Measurements from ENCODE around the gene SYP.
A peak's percentile ranks its signal among the peaks of the same experiment; 100 is the strongest.

The SYP gene

DNA sequence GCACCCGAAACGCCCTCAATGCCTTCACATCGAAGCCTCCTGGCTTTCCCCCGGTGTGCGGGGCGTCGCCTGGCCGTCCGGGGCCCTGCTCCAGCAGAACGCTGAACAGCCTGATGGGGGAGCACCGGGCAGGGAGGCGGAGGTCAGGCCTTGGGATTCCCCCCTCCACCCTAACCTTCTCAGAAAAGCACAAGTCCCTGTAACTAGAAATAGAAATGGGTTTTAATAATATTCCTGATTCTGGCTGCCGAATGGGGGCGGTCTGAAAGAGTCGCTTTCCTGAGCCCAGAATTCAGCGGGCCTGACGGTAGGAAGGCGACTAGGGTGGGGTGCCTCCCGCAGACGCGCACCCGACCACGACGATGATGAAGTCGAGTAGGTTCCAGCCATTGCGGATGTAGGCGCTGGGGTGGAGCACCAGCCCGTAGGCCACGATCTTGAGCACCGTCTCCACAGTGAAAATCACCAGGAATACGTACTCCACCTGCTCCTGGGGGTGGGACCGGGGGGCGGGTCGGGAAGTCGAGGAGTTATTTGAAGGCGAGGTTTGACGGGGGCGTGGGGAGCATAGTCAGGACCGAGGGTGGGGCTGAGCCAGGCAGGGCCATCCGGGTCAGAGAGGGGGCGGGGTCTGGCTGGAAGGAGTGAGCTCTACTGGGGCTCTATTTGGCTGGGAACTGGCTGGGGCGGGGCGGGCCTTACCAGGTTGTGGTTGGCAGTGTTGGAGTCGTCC is 30.7 kb upstream of the SYP start:
- Mint-ChIP-seq H3K27me3 (no peaks in the 10 kb centered on the region), H3K4me1 (peaks cover 5% of the 10 kb centered on the region), H3K36me3 (no peaks in the 10 kb centered on the region), H3K9me3 (no peaks in the 10 kb centered on the region), H3K27ac (peak overlapping the region; percentile 46), H3K4me3 (peak overlapping the region; percentile 79)

DNA sequence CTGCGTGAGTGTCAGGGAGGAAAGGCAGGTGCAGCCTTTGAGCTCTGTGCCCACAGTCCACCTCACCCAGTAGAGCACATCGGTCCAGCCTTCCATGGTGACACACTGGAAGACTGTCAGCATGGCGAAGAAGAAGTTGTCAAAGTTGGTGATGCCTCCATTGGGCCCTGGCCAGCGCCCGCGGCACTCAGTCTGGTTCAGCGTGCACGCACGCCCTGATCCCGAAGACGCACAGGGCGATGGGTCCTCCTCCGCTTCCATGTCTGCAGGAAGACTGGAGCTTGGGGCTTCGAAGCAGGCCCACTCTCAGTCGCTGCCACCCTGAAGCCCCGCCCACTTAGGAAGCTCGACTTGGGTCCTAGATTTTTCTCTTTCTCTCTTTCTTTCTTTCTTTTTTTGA is 28.2 kb upstream of the SYP start:
- Mint-ChIP-seq H3K27me3 (no peaks in the 10 kb centered on the region), H3K4me1 (no peaks in the 10 kb centered on the region), H3K4me3 (no peak overlapping the region), H3K27ac (no peak overlapping the region), H3K9me3 (no peaks in the 10 kb centered on the region), H3K36me3 (no peaks in the 10 kb centered on the region)

DNA sequence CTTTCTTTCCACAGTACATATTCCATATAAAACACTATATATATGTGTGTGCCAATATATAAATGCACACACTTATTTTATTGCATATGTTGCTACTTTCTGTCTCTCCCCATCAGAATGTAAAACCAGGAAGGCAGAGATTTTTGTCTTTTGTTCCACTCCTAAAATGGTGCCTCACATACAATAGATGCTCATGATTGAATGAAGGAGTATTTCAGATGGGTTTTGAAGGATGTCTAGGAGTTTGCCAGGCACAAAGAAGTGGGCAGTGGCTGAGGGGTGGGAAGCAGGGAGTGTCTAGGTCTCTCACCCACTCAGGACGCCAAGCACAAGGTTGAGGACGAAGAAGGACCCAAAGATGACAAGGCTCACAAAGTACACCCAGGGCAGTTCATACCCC is 27.7 kb upstream of the SYP start:
- no peak overlapping the region for H3K27ac Mint-ChIP-seq
- no peak overlapping the region for H3K4me3 Mint-ChIP-seq
- no peaks in the 10 kb centered on the region for H3K36me3 Mint-ChIP-seq
- no peaks in the 10 kb centered on the region for H3K9me3 Mint-ChIP-seq
- H3K4me1 Mint-ChIP-seq, result no peaks in the 10 kb centered on the region
- H3K27me3 Mint-ChIP-seq, result no peaks in the 10 kb centered on the region

DNA sequence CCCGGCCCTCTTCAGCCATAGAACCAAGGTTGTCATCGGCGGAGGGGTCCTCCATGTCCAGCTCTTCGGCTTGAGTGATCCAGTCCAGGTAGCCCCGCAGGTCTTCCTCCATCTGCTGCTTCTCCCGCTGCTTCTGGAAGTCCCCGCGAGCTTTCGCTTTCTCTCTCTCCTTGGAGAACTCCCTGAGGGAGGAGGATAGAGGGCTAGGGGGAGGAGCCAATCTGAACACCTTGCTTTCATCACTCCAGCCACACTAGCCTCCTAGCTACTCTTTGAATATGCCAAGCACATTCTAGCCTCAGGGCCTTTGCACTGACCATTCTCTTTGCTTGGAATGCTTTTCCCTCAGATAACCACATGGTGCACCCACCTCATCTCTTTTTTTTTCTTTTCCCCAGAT is 27.0 kb upstream of the SYP start:
- H3K36me3 Mint-ChIP-seq, result no peaks in the 10 kb centered on the region
- no peaks in the 10 kb centered on the region for H3K4me1 Mint-ChIP-seq
- no peaks in the 10 kb centered on the region for H3K9me3 Mint-ChIP-seq
- H3K27me3 Mint-ChIP-seq, result no peaks in the 10 kb centered on the region
- no peak overlapping the region for H3K4me3 Mint-ChIP-seq
- no peak overlapping the region for H3K27ac Mint-ChIP-seq

DNA sequence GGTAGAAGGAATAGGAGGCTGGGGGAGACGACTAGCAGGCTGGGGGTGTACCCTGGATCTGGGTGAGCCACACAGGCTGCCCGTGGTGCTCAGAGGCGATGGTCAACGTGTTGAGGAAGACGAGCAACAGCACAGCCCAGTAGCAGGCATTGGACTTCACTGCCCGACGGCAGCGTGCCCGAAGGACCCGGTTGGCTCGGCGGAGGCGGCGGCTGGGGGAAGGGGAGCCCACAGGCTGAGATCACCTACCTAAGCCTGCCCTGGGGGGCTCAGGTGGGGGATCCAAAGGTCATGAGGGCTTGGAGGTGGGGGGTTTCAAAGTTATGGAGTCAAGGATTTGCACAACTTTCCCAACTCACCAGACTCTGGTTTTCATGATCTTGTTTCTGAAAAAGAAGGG is 25.9 kb upstream of the SYP start:
- Mint-ChIP-seq H3K4me3 (no peak overlapping the region), H3K36me3 (no peaks in the 10 kb centered on the region), H3K27ac (no peak overlapping the region), H3K27me3 (no peaks in the 10 kb centered on the region), H3K4me1 (no peaks in the 10 kb centered on the region), H3K9me3 (no peaks in the 10 kb centered on the region)

DNA sequence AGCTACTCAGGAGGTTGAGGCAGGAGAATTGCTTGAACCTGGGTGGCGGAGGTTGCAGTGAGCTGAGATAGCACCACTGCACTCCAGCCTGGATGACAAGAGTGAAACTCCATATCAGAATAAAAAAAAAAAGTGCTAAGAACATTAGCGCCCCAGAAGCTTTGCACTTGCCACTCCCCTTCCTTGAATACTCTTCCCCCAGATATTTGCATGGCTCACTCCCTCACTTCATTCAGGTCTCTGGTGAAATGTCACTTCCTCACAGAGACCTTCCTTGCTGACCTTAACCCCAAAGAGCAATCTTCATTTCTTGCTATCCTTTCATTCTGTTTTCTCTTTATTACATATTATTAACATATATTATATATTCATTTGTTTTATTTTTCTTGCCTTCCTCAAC is 21.9 kb upstream of the SYP start:
- Mint-ChIP-seq H3K4me3 (no peak overlapping the region), H3K4me1 (no peaks in the 10 kb centered on the region), H3K27me3 (no peaks in the 10 kb centered on the region), H3K9me3 (no peaks in the 10 kb centered on the region), H3K36me3 (no peaks in the 10 kb centered on the region), H3K27ac (no peak overlapping the region)

DNA sequence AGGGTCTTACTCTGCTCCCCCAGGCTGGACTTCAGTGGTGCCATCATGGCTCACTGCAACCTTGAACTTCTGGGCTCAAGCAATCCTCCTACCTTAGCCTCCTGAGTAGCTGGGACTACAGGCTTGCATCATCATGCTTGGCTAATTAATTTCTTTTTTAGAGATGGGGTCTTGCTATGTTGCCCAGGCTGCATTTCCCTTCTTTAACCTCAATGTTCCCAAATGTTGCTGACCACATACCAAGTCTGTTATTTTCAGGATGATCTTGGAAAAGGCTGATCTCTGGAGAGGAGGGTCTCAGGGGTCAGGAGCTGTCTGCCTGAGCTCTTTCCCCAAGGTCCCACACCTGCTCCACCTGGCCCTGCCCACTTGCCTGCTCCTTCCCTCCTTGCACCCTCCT is 20.1 kb upstream of the SYP start:
- Mint-ChIP-seq H3K27ac (no peak overlapping the region), H3K4me1 (no peaks in the 10 kb centered on the region), H3K36me3 (no peaks in the 10 kb centered on the region), H3K4me3 (no peak overlapping the region), H3K9me3 (no peaks in the 10 kb centered on the region), H3K27me3 (no peaks in the 10 kb centered on the region)

DNA sequence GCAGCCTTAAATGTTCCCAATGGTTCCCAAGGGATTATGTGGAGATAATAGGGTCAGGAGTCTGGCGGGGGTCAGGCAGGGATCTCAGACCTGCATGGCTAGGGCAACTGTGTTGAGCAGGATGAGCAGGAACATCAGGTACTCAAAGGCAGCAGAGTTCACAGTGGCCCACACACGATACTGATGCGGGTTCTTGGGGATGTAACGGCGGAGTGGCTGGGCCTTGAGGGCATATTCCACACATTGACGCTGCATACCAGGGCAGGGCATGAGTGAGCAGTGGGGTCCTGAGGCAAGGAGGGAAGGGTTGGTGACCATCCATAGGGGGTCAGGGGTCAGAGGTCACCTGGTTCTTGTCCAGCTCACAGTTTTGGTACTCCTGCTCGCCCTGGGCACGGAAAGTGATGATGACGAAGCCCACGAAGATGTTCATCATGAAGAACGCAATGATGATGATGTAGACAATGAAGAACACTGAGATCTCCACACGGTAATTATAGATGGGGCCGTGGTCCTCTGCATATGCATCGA is 15.1 kb upstream of the SYP start:
- H3K9me3 Mint-ChIP-seq, result no peaks in the 10 kb centered on the region
- no peaks in the 10 kb centered on the region for H3K27me3 Mint-ChIP-seq
- H3K27ac Mint-ChIP-seq, result no peak overlapping the region
- peaks cover 1% of the 10 kb centered on the region for H3K36me3 Mint-ChIP-seq
- no peak overlapping the region for H3K4me3 Mint-ChIP-seq
- H3K4me1 Mint-ChIP-seq, result no peaks in the 10 kb centered on the region

DNA sequence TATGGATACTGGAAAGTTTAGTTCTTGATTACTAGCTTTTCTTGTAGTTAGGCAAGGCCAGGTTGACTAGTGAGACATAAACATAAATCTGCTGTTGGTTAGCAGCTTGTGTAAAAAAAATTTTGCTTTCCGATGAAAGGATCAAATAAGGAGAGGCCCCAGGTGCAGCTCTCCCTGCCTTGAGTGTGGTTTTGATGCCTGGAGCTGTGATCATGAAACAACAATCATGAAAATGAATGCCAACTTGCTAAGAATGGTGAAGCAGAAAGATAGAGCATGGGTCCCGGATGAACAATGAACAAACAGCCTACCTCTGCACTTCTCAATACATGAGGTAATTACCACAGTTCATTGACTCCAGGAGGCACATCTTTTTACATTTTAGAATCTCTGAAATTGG is 14.4 kb upstream of the SYP start:
- H3K27ac Mint-ChIP-seq, result no peak overlapping the region
- no peaks in the 10 kb centered on the region for H3K4me1 Mint-ChIP-seq
- H3K9me3 Mint-ChIP-seq, result no peaks in the 10 kb centered on the region
- H3K36me3 Mint-ChIP-seq, result peaks cover 1% of the 10 kb centered on the region
- no peaks in the 10 kb centered on the region for H3K27me3 Mint-ChIP-seq
- no peak overlapping the region for H3K4me3 Mint-ChIP-seq

DNA sequence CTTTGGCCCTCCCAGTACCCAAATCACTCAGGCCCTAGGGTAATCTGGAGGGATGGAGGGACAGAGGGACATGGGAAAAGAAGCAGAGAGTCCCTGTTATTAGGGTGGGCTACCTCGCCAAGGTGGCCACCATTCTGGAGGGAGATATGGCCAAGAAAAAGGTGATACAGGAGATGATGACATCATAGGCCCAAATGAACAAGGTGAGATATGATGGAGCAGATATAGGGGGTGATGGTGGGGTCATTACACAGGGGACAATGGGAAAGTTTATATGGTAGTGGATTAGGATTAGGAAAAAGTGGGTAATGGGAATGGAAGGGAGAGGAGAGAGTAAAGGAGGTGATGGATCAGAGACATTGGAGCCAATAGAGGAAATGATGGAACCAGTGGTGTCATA is 12.9 kb upstream of the SYP start:
- Mint-ChIP-seq H3K27ac (no peak overlapping the region), H3K4me3 (no peak overlapping the region), H3K9me3 (no peaks in the 10 kb centered on the region), H3K4me1 (no peaks in the 10 kb centered on the region), H3K36me3 (peaks cover 1% of the 10 kb centered on the region), H3K27me3 (no peaks in the 10 kb centered on the region)

DNA sequence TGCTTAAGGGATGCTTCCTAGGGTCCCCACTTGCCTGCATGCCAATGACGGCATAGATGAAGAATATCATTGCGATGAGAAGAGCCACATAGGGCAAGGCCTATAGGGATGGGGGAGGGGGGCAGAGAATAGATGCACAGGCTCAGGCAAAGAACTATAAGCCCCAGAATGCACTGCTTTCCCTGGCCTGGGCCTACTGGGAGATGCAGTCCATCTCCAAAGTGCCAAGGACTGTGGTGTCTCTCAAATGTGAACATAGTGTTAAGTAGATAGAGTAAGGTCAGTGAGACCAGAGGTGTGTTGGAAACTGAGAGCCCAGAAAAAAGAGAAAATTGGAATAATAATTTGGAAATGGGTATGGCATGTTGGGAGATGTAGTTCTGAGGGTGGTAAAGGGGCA is 12.2 kb upstream of the SYP start:
- Mint-ChIP-seq H3K36me3 (peaks cover 1% of the 10 kb centered on the region), H3K4me3 (no peak overlapping the region), H3K4me1 (no peaks in the 10 kb centered on the region), H3K27me3 (no peaks in the 10 kb centered on the region), H3K9me3 (no peaks in the 10 kb centered on the region), H3K27ac (no peak overlapping the region)

DNA sequence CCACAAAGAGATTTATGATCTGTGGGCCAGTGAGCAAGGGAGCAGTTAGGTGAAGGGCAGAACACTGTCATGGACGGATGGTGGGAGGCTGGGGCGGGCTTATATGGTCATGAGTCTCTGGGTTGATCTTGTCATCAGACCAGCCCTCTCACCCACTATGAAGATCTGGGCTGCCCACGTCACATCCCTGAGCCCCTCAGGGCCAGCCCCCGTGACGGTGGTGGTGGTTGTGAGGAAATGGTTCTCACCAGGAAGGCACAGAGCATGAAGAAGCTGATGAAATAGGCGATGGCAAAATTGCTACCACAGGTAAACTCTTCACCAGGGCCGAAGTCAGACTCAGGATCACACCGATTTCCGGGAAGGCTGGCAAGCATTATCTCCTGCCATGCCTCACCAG is 11.1 kb upstream of the SYP start:
- peaks cover 1% of the 10 kb centered on the region for H3K36me3 Mint-ChIP-seq
- no peak overlapping the region for H3K27ac Mint-ChIP-seq
- no peaks in the 10 kb centered on the region for H3K4me1 Mint-ChIP-seq
- H3K27me3 Mint-ChIP-seq, result no peaks in the 10 kb centered on the region
- H3K9me3 Mint-ChIP-seq, result no peaks in the 10 kb centered on the region
- H3K4me3 Mint-ChIP-seq, result no peak overlapping the region

DNA sequence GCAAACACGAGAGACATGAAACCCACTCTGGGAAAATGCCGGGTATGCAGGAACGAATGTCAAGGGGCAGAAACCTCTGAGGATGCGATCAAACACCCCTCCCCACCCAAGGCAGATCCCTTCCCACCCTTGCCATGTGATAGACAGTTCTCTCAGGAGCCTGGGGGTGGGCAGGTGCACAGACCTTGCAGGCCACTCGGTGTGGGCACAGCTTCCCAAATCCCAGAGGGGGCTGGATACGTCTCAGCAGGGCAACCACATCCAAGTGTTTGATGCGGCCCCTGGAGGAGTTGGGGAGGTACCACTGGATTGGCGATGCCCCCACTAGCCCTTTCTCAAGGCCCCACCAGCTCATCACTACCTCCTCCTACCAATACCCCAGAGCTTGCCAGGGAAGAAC is 10.4 kb upstream of the SYP start:
- H3K4me3 Mint-ChIP-seq, result no peak overlapping the region
- H3K27me3 Mint-ChIP-seq, result no peaks in the 10 kb centered on the region
- no peak overlapping the region for H3K27ac Mint-ChIP-seq
- H3K36me3 Mint-ChIP-seq, result peaks cover 1% of the 10 kb centered on the region
- no peaks in the 10 kb centered on the region for H3K4me1 Mint-ChIP-seq
- no peaks in the 10 kb centered on the region for H3K9me3 Mint-ChIP-seq

DNA sequence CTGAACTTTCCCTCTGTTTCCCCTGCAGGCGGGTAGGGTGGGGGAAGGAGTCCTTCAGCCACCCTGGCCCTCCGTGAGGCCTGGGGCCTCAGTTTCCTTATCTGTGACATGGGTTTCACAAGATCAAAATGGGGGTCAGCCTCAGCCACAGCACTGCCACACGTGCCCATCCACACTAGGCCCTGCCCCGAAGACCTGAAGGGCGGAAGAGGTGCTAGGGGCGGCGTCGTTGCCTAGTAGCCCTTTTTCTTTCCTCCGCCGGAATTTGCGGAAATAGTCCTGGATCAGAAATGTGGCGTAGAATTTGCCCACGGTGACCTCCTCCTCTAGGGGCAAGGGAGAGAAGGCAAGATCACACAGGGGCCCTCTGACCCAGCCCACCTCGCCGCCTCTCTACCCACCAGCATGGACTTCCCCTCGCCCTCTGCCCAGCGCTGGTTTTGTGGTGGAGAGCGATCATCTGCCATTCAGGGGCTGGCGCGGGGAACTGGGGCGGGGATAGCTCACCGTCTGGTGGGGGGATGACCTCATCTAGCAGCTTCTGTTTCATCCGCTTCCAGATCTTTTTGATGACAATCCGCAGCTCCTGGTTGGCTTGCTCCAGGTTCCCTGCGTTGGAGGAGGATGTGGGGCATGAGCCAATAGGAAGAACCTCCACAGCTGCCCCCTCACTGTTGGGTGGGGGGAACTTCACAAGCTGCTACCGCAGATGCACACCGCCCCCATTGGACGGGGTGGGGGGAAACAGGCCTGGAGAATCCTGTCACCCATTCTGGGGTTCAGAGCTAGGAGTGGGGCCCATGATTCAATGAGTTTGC is 9.7 kb upstream of the SYP start:
- Mint-ChIP-seq H3K4me1 (no peaks in the 10 kb centered on the region), H3K36me3 (peaks cover 1% of the 10 kb centered on the region), H3K9me3 (no peaks in the 10 kb centered on the region), H3K4me3 (peak overlapping the region; percentile 30), H3K27ac (no peak overlapping the region), H3K27me3 (no peaks in the 10 kb centered on the region)

DNA sequence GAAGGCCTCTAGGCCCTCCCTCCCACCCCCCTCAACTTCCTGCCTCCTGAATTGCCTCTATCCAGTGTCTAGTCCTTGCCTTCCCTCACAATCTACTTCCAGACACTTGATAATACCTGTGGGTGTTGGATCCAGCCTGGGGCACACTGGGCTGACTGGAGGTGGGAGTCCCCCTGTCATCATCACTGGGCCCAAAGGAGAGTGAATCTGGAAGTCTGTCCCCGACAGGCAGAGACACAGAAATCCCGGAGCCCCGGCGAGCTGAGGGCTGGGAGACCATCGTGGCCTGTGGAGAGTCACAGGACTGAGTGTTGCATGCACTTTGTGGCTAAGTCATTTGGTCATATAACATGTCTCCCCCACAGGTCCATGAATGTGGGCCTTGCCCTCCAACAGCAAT is 8.4 kb upstream of the SYP start:
- no peaks in the 10 kb centered on the region for H3K27me3 Mint-ChIP-seq
- H3K36me3 Mint-ChIP-seq, result peaks cover 1% of the 10 kb centered on the region
- H3K9me3 Mint-ChIP-seq, result no peaks in the 10 kb centered on the region
- H3K27ac Mint-ChIP-seq, result no peak overlapping the region
- no peaks in the 10 kb centered on the region for H3K4me1 Mint-ChIP-seq
- no peak overlapping the region for H3K4me3 Mint-ChIP-seq

DNA sequence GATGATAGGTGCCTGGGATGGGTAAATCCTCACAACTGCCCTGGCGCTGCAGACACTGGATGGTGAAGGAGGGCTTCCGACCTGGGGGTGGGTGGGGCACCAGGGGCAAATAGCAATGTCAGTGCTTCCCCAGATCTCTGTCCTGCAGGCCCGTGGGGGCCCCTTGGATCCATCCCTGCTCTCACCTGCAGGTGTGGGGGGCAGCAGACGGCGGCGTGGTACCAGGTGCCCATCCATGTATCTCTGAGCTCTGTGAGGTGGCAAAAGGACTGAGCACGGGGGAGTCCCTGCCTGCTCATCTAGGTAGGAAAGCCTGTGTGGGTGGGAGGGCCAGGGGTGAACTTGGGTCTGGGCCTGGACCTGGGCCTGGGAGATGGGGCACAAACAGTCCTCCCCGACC is 6.5 kb upstream of the SYP start:
- no peaks in the 10 kb centered on the region for H3K36me3 Mint-ChIP-seq
- H3K4me1 Mint-ChIP-seq, result no peaks in the 10 kb centered on the region
- H3K4me3 Mint-ChIP-seq, result no peak overlapping the region
- H3K27me3 Mint-ChIP-seq, result no peaks in the 10 kb centered on the region
- H3K27ac Mint-ChIP-seq, result no peak overlapping the region
- no peaks in the 10 kb centered on the region for H3K9me3 Mint-ChIP-seq

All from activated naive CD4-positive, alpha-beta T cell treated with anti-CD3 and anti-CD28 coated beads, Interleukin-2, amount 50 U/mL, for 24 hours (primary cell).